Measurements from ENCODE around the gene INTS12. TPM values are rescaled to one million over a fixed set of nuclear protein-coding genes. Genes with fewer than 3 reads are reported as not detected.
"Not testable (repeated sequence)": the region's sequence is repeated elsewhere in the genome, so short reads cannot be mapped to it uniquely, and the experiment has no call there.

INTS12 gene
- total and polyA plus RNA-seq, 12 donors, result 4.3 to 30.8 (median 16.5) TPM

DNA sequence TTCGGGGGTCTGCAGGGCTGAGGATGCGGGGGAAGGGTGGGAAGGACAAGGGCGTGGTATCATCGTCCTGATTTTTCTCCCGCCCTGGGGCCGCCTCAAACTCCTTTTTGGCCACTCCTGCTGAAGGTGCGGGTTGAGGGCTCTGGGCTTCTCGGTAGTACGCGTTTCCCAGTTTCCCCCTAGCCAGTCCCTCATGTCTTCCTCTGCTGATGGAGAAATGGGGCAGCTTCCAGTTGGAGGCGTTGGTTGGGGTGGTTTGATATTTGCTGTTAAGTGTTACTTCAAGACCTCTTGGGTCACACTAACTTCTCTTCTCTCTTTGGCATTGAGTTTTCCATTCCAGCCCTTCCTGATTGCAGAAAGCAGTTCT lies 577 bp upstream of the INTS12 start:
- peak overlapping the region; percentile 25 to 93 (median 82) for H3K27ac ChIP-seq
- peaks cover 7 to 22% of the 10 kb centered on the region in 2 donors for H3K4me1 ChIP-seq (replicated peaks in 1 of 2)
- TF ChIP-seq POLR2A (IDR thresholded peaks at IDR 0.05), result no peak
- TF ChIP-seq, protein P1, sequence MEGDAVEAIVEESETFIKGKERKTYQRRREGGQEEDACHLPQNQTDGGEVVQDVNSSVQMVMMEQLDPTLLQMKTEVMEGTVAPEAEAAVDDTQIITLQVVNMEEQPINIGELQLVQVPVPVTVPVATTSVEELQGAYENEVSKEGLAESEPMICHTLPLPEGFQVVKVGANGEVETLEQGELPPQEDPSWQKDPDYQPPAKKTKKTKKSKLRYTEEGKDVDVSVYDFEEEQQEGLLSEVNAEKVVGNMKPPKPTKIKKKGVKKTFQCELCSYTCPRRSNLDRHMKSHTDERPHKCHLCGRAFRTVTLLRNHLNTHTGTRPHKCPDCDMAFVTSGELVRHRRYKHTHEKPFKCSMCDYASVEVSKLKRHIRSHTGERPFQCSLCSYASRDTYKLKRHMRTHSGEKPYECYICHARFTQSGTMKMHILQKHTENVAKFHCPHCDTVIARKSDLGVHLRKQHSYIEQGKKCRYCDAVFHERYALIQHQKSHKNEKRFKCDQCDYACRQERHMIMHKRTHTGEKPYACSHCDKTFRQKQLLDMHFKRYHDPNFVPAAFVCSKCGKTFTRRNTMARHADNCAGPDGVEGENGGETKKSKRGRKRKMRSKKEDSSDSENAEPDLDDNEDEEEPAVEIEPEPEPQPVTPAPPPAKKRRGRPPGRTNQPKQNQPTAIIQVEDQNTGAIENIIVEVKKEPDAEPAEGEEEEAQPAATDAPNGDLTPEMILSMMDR (IDR thresholded peaks at IDR 0.05), result no peak
- H3K4me3 ChIP-seq, result peak overlapping the region; percentile 48 to 97 (median 82)
- H3K9me3 ChIP-seq (replicated peaks in 1 of 3), result no peaks in the 10 kb centered on the region
- intact Hi-C loops (cut with DNase I), result no loop called here
- H3K36me3 ChIP-seq (replicated peaks in 1 of 2), result no peaks in the 10 kb centered on the region
- peak in 3 of 7 donors; percentile 16 to 24 (median 18) for DNase-seq
- no peaks in the 10 kb centered on the region for H3K27me3 ChIP-seq
- 0% methylated on average over 8 to 11 of the region's 11 CpGs for WGBS, 4 donors

DNA sequence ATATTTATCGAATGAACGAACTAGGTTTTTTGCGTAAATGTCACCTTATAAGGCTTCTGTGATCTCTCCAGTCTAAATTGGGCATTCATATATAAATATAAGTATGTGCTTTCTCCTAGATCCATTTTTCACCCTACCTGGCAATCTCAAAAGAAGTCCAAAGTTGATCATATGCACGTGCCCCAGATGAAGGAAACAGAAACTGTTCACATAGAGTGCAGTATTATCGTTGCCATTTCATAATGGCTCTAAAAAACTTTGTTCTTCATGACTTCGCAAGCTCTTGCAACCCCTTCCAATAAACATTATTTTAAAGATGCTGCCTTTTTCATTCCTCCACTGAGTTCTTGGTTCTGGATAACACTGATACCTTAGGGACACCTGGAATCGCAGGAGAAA lies 708 bp downstream of the INTS12 start:
- TF ChIP-seq, protein P1 (IDR thresholded peaks at IDR 0.05), result no peak
- no peak for TF ChIP-seq POLR2A (IDR thresholded peaks at IDR 0.05)
- Histone ChIP-seq H3K4me1 (replicated peaks in 1 of 2) (peaks cover 7 to 22% of the 10 kb centered on the region in 2 donors), H3K36me3 (replicated peaks in 1 of 2) (no peaks in the 10 kb centered on the region), H3K27me3 (no peaks in the 10 kb centered on the region), H3K4me3 (peak overlapping the region; percentile 29 to 97 (median 92)), H3K9me3 (replicated peaks in 1 of 3) (no peaks in the 10 kb centered on the region), H3K27ac (peak overlapping the region in 3 of 5 donors; percentile 57 to 84 (median 82))
- no peak for DNase-seq
- intact Hi-C loops (cut with DNase I), result no loop called here
- 19 to 23% (median 21%) methylated on average over 7 of the region's 7 CpGs for WGBS, 4 donors

DNA sequence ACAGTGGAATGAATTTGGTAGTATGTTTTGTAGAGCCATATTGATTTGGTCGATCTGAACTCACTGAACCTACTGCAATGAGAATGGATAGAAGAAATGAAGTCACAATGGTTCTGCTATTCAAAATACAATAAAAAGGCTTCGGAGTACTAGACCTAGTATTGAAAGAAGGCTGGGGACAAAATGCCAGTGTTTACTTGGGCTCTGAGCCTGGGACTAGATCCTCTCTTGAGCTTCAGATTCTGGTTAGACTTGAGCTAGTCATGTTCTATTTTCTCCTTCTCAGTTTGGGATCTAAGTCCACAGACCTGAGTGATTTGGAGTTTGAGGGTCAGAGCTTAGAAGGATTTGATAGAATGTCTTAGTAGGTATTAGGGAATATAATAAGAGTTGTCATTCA lies 9.9 kb downstream of the INTS12 start:
- no peak for DNase-seq
- Histone ChIP-seq H3K4me3 (no peak overlapping the region), H3K27ac (no peak overlapping the region), H3K36me3 (replicated peaks in 1 of 2) (peaks cover 0 to 16% of the 10 kb centered on the region in 2 donors), H3K27me3 (no peaks in the 10 kb centered on the region), H3K9me3 (replicated peaks in 1 of 3) (no peaks in the 10 kb centered on the region), H3K4me1 (replicated peaks in 1 of 2) (no peaks in the 10 kb centered on the region)
- TF ChIP-seq, protein P1 (IDR thresholded peaks at IDR 0.05), result no peak
- TF ChIP-seq POLR2A (IDR thresholded peaks at IDR 0.05), result no peak
- 90 to 97% (median 92%) methylated on average over 2 of the region's 2 CpGs for WGBS, 4 donors
- intact Hi-C loops (cut with DNase I), result no loop called here

DNA sequence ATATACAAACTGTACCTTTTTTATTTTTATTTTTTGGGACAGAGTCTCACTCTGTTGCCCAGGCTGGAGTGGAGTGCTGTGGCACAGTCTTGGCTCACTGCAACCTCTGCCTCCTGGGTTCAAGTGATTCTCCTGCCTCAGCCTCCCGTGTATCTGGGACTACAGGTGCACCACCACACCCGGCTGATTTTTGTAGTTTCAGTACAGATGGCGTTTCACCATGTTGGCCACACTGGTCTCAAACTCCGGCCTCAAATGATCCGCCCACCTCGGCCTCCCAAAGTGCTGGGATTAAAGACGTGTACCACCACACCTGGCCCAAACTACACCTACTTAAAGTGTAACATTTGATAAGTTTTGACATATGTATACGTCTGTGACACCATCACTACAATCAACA lies 12.7 kb downstream of the INTS12 start:
- H3K27me3 ChIP-seq; H3K27ac ChIP-seq; H3K4me1 ChIP-seq (replicated peaks in 1 of 2); H3K9me3 ChIP-seq (replicated peaks in 1 of 3); H3K4me3 ChIP-seq; DNase-seq; intact Hi-C loops (cut with DNase I): not testable (repeated sequence)
- WGBS, 4 donors, result 89 to 98% (median 94%) methylated on average over 8 of the region's 8 CpGs
- H3K36me3 ChIP-seq (replicated peaks in 1 of 2), result peaks cover 0 to 29% of the 10 kb centered on the region in 2 donors

DNA sequence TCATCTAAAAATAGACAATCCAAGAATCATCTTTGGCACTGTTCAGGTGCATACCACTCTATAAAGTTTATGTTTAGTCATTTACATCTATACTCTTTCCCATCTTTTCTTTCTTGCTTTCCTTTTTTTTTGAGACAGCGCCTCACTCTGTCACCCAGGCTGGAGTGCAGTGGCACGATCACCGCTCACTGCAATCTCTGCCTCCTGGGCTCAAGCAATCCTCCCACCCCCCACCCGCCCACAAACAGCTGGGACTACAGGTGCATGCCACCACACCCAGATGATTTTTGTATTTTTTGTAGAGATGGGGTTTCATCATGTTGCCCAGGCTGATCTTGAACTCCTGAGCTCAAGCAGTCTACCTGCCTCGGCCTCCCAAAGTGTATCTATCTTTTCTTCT lies 13.7 kb downstream of the INTS12 start:
- H3K4me3 ChIP-seq; H3K4me1 ChIP-seq (replicated peaks in 1 of 2); intact Hi-C loops (cut with DNase I); H3K27me3 ChIP-seq; H3K9me3 ChIP-seq (replicated peaks in 1 of 3); H3K27ac ChIP-seq; DNase-seq: not testable (repeated sequence)
- WGBS, 4 donors, result 96 to 100% (median 97%) methylated on average over 5 of the region's 5 CpGs
- H3K36me3 ChIP-seq (replicated peaks in 1 of 2), result peaks cover 0 to 29% of the 10 kb centered on the region in 2 donors

Measured in adrenal gland (tissue), 12 donors.